ENCODE results near the gene ZNF93. TPM values are rescaled to one million over a fixed set of nuclear protein-coding genes. Genes with fewer than 3 reads are reported as not detected.
"Not testable (repeated sequence)": the region's sequence is repeated elsewhere in the genome, so short reads cannot be mapped to it uniquely, and the experiment has no call there.

ZNF93 gene
- total RNA-seq, 1 donor from 2014 or later, result 4.2 TPM

- intact Hi-C loops (cut with DNase I), result loop anchor here (10.0 kb wide), 1 partner anchor 412 kb away; no protein-coding TSS in a partner anchor
- DNase-seq (ENCODE audit: extremely low spot score in 2 of 2), result peak in 1 of 2 donors; percentile 49
Observed at GRCh38 chr19:19956434-19957075, 55.8 kb downstream of the ZNF93 start.

GRCh38 chr19:19957766-19958165 lies 57.0 kb downstream of the ZNF93 start:
- H3K4me3 ChIP-seq, H3K9me3 ChIP-seq, H3K36me3 ChIP-seq, H3K4me1 ChIP-seq, H3K27me3 ChIP-seq, H3K27ac ChIP-seq: not testable (repeated sequence)
- intact Hi-C loops (cut with DNase I), result loop anchor here (10.0 kb wide), 1 partner anchor 413 kb away; no protein-coding TSS in a partner anchor
- peak in 1 of 2 donors; percentile 42 for DNase-seq (ENCODE audit: extremely low spot score in 2 of 2)

More at GRCh38 chr19:19956434-19957075, 55.8 kb downstream of the ZNF93 start:
- Histone ChIP-seq H3K9me3 (no peaks in the 10 kb centered on the region), H3K4me1 (no peaks in the 10 kb centered on the region), H3K36me3 (no peaks in the 10 kb centered on the region), H3K4me3 (no peak overlapping the region), H3K27ac (no peak overlapping the region), H3K27me3 (no peaks in the 10 kb centered on the region)
- TF ChIP-seq CTCF (IDR thresholded peaks at IDR 0.05), result no peak
- TF ChIP-seq POLR2AphosphoS5 (IDR thresholded peaks at IDR 0.05; ENCODE audit: insufficient read depth in 1 of 2, low read depth in 1 of 2), result no peak
- TF ChIP-seq POLR2A (IDR thresholded peaks at IDR 0.05), result no peak

GRCh38 chr19:19959151-19959799 lies 58.5 kb downstream of the ZNF93 start:
- not testable (repeated sequence) for H3K36me3 ChIP-seq, H3K9me3 ChIP-seq, H3K4me3 ChIP-seq, H3K27me3 ChIP-seq, H3K4me1 ChIP-seq, H3K27ac ChIP-seq
- TF ChIP-seq CTCF (IDR thresholded peaks at IDR 0.05), result peak; percentile 27 to 66 (median 46)
- peak in 1 of 2 donors; percentile 29 for DNase-seq (ENCODE audit: extremely low spot score in 2 of 2)
- intact Hi-C loops (cut with DNase I), result loop anchor here (10.0 kb wide), 1 partner anchor 414 kb away; no protein-coding TSS in a partner anchor

GRCh38 chr19:19964416-19964815 lies 63.7 kb downstream of the ZNF93 start:
- Histone ChIP-seq H3K27ac (no peak overlapping the region), H3K9me3 (peaks cover 9% of the 10 kb centered on the region), H3K27me3 (no peaks in the 10 kb centered on the region), H3K4me3 (no peak overlapping the region), H3K36me3 (no peaks in the 10 kb centered on the region), H3K4me1 (no peaks in the 10 kb centered on the region)
- TF ChIP-seq CTCF (IDR thresholded peaks at IDR 0.05) (no peak), POLR2A (IDR thresholded peaks at IDR 0.05) (no peak), POLR2AphosphoS5 (IDR thresholded peaks at IDR 0.05; ENCODE audit: insufficient read depth in 1 of 2, low read depth in 1 of 2) (no peak)
- intact Hi-C loops (cut with DNase I), result no loop called here
- DNase-seq (ENCODE audit: extremely low spot score in 2 of 2), result peak; percentile 22 to 80

GRCh38 chr19:19966126-19966525 lies 65.4 kb downstream of the ZNF93 start:
- H3K4me3 ChIP-seq; intact Hi-C loops (cut with DNase I); H3K27ac ChIP-seq; H3K36me3 ChIP-seq; H3K9me3 ChIP-seq; DNase-seq (ENCODE audit: extremely low spot score in 2 of 2); H3K27me3 ChIP-seq; H3K4me1 ChIP-seq: not testable (repeated sequence)

GRCh38 chr19:19966862-19967261 lies 66.1 kb downstream of the ZNF93 start:
- Histone ChIP-seq H3K27ac (no peak overlapping the region), H3K36me3 (no peaks in the 10 kb centered on the region), H3K4me1 (no peaks in the 10 kb centered on the region), H3K27me3 (no peaks in the 10 kb centered on the region), H3K9me3 (peaks cover 9% of the 10 kb centered on the region), H3K4me3 (no peak overlapping the region)
- DNase-seq (ENCODE audit: extremely low spot score in 2 of 2), result peak; percentile 22 to 47
- no peak for TF ChIP-seq POLR2AphosphoS5 (IDR thresholded peaks at IDR 0.05; ENCODE audit: insufficient read depth in 1 of 2, low read depth in 1 of 2)
- TF ChIP-seq POLR2A (IDR thresholded peaks at IDR 0.05), result no peak
- TF ChIP-seq CTCF (IDR thresholded peaks at IDR 0.05), result no peak
- intact Hi-C loops (cut with DNase I), result no loop called here

Measured in vagina (tissue), 2 donors.